GM13977 (cell line): ENCODE data around the gene SPATA6L.
A peak's percentile ranks its signal among the peaks of the same experiment; 100 is the strongest.

Source experiments
- DNase-seq: peaks from one replicate; pipeline ENCODE4 v3.0.0; 2012; ENCODE audit warnings: low spot score
- in situ Hi-C: fragments of 300-500 bp; cut with MboI; formaldehyde crosslinking; loops from one replicate; pipeline ENCODE4 v1.12.0; 2022; ENCODE audit warnings: low sequenced_read_pairs, low pct_unique_long_range_greater_than_20kb, mixed read lengths, inconsistent platforms; ENCODE audit not compliant: unreplicated experiment
- TF ChIP-seq, protein P1 (sequence below): IDR thresholded peaks from 2 replicates; pipeline ENCODE4 v1.5.1; 2012; ENCODE audit warnings: mild to moderate bottlenecking, control low read depth; ENCODE audit not compliant: insufficient read depth; ENCODE audit errors: extremely low read depth, missing control alignments

The SPATA6L gene

GRCh38 chr9:4669890-4670289, 3.6 kb upstream of the SPATA6L start:
- TF ChIP-seq, protein P1, sequence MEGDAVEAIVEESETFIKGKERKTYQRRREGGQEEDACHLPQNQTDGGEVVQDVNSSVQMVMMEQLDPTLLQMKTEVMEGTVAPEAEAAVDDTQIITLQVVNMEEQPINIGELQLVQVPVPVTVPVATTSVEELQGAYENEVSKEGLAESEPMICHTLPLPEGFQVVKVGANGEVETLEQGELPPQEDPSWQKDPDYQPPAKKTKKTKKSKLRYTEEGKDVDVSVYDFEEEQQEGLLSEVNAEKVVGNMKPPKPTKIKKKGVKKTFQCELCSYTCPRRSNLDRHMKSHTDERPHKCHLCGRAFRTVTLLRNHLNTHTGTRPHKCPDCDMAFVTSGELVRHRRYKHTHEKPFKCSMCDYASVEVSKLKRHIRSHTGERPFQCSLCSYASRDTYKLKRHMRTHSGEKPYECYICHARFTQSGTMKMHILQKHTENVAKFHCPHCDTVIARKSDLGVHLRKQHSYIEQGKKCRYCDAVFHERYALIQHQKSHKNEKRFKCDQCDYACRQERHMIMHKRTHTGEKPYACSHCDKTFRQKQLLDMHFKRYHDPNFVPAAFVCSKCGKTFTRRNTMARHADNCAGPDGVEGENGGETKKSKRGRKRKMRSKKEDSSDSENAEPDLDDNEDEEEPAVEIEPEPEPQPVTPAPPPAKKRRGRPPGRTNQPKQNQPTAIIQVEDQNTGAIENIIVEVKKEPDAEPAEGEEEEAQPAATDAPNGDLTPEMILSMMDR = no peak
- no peak for DNase-seq
- in situ Hi-C loops = no loop called here

GRCh38 chr9:4668604-4669003, 2.3 kb upstream of the SPATA6L start:
- in situ Hi-C loops = no loop called here
- DNase-seq = no peak
- TF ChIP-seq, protein P1 = no peak

DNA sequence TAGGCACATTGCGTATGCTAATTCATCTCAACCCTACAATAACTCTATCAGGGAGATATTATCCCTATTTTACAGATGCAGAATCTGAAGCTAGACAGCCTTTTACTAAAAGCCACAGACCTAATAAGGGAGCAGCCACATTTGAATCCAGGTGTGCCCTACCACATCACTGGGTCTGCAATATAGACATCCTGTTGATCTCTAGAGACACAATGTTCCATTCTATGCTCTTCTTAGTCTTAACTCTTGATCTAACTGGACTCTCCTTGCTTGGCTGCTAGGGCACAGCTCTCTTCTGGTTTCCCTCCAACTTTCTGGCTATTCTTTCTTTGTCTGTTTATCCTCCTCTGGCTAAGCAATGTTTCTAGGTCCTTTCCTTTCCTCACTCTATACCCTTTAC, 1.4 kb upstream of the SPATA6L start:
- TF ChIP-seq, protein P1 = no peak

GRCh38 chr9:4665357-4665756, 923 bp downstream of the SPATA6L start:
- TF ChIP-seq, protein P1 = no peak
- no peak for DNase-seq
- in situ Hi-C loops = no loop called here

More for the DNA sequence above, 1.4 kb upstream of the SPATA6L start:
- in situ Hi-C loops = no loop called here
- no peak for DNase-seq

- TF ChIP-seq, protein P1 = no peak
- in situ Hi-C loops = no loop called here
- no peak for DNase-seq
Observed at GRCh38 chr9:4663956-4664355, 2.3 kb downstream of the SPATA6L start.

DNA sequence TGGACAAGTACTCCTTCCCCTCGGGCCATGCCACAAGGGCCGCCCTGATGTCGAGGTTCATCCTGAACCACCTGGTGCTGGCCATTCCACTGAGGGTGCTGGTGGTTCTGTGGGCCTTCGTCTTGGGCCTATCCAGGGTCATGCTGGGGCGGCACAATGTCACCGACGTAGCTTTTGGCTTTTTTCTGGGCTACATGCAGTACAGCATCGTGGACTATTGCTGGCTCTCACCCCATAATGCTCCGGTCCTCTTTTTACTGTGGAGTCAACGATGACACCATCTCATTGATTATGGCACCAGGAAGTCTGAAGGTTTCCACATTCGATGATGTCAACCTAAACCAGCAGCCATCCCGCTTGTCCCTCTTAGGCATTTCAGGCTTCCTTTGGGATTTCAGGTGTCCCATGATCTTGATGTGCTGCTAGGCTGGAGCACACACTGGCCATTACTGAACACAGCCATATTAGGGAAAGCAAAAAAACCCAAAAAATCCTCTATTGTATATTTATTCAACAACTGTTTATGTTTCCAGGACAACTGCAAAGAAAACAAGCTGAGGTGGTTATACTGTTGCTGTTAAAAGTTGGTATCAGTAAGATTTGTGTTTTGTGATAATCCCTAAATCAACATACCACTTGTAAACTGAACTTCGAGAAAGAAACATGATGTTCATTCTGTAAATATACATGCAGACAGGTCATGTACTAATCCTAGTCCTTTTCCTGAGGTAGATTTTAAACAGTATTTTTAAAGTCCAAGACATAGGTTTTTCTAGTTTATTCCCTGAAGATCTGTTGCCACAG, 3.1 kb downstream of the SPATA6L start:
- in situ Hi-C loops = no loop called here
- peak; percentile 27 for DNase-seq
- TF ChIP-seq, protein P1 = no peak
